IPS DF 19.7 (cell line): Measurements from ENCODE around the gene ZNF462.

ENCODE experiments used
- DNase-seq: peaks from one replicate; pipeline ENCODE4 v3.0.0-alpha.2; 2013; ENCODE audit warnings: low read depth, low spot score

The ZNF462 gene

DNA sequence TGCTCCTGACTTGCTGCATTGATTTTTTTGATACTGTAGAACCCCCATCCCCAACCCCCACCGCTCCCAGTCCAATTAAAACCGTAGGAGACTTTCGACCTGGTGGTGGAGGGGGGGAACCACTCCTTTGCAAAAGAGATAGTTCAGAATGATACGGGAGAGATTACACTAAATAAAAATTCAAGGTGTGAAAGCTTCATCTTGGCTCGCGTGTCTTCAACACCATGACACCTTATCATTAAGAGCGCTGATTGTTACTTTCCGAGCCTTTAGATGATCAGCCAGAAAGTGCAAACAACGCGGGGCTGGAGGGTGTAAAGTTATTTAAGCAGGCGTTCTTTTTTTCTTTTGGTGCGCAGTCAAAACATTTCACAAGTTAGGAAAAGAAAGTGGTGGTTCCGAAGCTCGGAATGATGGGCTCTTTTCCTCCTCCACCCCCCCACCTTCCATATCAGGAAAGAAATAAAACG is 1.3 kb upstream of the ZNF462 start:
- DNase-seq: no peak

DNA sequence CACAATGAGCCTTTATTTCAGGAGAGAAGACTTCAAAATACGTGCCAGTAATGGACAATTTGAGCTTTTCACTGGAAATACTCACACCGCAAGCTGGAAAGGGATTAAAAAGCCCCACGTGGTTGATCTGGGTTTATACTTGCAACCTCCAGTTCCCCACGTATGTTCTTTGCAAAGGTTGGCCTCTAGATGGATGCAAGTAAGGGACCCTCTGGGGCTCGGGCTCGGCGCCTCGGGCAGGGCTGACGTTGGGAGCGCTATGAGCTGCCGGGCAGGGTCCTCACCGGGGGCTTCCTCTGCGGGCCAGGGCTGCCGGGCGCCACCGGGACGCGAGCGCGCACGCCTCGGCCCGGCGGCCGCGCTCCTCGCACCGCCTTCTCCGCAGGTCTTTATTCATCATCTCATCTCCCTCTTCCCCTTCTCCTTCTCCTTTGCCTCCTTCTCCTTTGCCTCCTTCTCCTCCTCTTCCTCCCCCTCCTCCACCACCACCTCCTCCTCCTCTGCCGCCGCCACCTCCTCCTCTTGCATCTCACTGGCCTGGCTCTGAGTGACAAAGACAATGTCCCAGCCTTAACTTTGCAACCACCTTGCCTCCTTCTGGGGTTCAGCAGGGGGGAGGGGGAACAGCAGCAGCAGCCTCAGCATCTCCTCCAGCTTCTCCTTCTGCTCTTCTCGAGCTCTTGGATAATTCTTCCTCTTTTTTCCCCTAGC is 701 bp upstream of the ZNF462 start:
- DNase-seq: no peak

DNA sequence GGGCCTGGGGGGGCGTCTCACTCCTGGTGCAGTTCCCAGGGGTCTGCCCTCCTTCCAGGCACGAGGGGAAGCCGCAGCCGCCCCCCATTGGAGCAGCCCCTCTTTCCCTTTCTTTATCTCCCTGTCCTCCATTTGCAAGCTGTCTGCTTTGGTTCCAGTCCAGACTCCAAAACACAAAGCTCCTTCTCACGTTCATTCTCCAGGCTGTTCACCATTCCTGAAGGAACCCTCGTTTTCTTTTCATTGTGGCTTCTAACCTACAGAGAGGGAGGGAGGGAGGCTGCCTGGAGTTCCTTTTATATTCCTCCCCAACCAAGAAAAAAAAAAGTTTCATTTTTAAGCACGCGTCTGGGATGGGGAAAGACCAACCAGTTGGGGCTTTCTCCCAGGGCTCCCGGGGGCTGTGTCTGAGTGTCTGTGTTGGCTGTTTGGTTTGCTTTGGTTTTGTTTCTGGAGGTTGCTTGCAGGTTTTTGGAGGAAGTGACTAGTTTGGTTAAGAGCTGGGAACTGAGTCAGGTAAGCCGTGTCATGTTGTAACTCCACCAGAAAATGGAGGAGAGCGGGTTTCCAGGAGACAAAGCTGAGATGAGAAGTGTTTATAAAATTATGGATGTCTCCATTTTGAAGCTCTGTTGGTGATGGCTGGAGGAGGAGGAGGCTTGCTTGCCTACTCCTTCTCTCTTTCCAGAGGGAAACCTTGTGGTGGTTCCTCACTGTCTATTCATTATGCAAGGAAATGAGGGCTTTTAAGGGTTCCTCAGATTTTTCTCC is 1.6 kb downstream of the ZNF462 start:
- DNase-seq: no peak

DNA sequence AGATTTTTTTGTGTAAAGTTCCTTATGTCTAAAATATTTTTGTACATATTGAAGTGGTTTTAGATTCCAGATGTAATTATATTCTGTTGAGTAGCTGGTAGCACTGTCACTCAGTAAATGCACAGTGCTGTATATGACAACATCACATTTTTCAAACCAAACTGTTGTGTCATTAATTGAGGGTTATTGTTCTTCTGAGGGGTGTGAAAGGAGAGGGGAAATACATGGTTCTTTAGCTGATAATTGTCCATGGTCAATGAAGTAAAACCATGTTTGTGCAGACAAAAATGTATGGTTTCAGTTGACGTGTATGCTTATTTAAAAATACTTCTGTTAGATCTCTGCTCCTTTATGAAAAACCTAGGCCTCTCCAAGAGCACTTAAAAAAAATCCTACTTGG is 3.3 kb downstream of the ZNF462 start:
- DNase-seq: no peak

DNA sequence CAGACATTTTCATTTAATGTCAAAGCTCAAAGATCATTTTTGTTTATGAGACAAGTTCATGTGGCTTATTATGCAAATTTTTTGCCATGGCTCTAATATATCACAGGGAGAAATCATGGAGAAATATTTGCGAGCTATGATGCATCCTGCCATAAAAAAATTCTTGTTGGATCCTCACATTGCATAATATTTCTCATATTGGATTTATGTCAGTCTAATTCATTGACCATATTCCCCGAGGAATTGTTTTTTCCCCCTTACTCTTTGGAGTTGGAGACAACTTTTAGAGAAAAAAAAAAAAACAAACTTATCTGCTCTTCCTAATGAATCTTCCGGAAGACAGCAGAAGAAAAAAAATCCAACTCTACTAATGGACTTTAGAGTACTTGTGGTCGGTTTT is 4.3 kb downstream of the ZNF462 start:
- DNase-seq: no peak

DNA sequence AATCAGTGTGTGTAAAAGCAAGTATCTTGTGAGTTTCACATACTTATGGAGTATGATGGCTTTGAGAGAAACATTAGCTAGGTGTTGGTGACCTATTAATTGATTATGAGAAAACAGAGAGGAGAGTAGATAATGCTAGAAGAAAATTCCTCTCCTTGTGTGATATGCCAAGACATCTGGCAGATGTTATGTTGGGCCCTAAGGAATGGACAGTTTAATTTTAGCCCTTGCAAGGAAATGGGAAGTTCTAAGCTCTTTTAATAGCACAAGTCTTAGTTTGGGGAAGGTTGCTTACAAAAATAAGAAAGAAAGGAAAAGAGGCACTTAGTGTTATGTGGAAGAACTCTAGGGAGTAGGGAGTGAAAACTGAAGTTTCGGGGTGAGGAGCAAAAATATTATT is 5.1 kb downstream of the ZNF462 start:
- no peak for DNase-seq

DNA sequence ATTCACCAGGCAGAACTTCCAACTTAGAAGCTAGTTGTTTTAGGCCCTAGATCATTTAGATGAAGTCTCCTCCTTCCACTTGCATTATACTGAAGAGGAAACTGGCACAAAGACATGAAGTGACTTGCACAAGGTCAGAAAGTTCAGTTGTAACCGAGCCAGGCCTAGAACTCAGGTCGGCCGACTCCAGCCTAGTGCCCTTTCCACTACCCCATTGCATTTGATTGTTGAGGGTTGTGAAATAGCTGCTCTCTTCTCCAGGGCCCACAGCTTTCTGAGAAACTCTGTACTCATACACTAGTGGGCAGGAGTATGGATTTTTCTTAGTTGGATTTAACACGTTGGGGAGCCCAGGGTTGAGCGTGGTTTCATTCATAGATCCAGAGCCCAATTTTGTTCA is 5.6 kb downstream of the ZNF462 start:
- DNase-seq: no peak

DNA sequence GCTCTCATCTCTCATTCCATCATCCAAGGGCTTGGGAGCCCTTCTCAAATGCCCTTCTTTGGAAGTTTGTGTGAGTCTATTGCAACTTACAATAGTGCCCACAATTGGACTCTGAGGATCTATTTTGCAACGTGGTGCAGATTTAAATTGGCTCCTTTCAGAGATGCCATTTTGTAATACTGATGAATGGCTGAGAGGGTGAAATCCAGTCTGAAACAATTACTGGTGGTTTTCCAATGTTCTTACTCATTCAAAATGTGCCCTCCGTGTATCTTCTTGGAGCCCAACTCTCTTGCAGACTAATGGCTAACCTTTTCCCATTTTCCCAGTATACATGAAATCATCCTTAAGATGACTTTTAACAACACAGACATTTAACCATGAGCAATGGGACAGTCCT is 6.1 kb downstream of the ZNF462 start:
- no peak for DNase-seq

DNA sequence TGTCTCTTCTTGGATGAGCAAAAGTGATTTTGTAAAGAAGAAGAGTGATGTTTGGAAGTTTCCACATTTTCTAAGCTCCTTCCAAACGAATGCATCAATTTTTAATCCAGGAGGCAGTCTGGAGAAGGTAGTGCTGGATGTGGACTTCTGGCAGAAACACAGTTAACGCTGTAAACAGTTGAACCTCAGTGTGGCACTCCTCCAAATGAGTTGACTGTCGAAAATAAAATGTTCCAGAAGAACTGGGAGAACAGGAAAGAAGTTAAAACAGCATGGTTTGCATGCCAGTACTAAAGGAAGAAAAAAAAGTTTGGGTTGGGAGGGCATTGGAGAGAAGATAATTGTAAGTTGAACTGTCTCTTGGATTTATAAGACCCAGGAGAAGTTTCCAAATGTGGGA is 6.5 kb downstream of the ZNF462 start:
- DNase-seq: no peak

DNA sequence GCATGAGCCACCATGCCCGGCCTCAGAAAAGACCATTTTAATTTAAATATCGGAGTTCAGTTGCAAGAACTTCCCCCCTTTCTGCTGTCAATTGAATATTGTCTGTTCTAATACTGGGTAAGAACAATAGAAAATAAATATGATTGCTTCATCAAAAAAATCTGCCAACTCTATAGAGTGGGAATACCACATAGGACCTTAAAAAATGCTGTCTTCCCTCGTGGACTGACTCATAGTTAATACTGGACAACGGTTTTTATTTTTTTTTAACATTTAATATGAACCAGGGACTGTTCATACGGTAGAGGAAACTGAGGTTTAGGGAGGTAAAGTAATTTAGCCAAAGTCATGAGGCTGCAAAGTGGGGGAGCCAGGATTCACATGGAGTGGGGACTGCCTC is 9.7 kb downstream of the ZNF462 start:
- no peak for DNase-seq

DNA sequence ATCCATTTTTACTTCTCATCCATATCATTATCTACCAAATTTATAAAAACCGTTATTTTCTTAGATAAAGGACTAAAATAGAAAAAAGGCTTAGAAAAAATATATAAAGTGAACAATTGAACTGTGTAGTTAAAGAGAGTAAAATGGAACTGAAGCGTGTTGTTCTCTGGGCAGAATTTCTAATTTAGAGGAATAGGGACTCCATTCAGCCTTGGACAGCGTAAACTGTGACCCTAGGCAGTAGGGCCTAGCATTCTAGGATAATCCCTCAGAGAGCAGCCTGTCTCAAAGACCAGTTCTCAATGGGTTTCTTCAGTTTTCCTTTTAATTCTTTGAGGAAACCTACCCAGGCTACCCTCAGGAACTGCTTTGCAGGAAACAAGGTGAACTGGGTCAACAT is 11.1 kb downstream of the ZNF462 start:
- DNase-seq: no peak

DNA sequence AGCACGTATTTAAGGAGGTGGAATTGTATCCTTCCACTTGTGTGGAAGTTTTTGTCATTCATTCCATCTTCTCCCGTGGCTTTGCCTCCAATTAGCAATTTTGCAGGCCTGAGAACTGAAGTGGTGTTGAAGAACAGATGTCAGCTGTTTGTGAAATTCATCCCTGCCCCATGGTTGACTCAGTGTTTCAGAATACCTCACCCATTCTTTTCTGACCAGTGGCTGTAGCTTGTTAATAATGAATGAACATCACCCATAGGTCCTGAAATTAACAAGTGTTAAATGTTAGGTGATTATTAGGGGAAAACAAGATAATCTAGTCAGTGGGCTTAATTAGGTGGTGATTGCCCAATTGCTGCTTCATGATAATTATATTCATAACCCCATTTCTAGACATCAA is 11.7 kb downstream of the ZNF462 start:
- DNase-seq: no peak

DNA sequence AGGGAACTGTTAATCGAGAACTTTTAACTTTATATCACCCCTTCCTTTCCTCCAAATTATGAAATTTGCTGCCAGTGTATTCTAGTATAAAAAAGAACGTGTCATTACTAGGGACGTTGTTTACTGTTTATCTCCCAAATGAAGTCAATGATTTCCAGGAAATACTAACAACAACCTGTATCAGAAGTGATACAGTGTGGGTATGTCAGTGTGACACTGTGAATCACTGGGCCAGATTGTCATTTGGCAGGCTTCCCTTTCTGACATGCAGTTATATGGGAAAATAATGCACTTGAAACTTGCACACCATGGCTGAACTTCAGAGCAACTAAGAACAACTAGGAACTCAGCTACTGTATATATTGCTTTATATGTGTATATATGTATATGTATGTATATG is 12.6 kb downstream of the ZNF462 start:
- DNase-seq: no peak

DNA sequence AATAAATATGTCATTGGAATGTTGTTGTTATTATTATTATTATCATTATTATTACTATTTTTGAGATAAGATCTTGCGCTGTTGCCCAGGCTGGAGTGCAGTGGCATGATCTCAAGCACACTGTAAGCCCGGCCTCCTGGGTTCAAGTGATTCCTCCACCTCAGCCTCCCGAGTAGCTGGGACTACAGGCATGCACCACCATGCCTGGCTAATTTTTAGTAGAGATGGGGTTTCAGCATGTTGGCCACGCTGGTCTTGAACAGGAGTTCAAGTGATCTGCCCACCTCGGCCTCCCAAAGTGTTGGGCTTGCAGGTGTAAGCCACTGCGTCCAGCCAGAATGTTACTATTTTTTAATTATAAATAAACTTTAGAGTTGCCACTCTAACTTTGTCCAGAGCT is 14.4 kb downstream of the ZNF462 start:
- no peak for DNase-seq

DNA sequence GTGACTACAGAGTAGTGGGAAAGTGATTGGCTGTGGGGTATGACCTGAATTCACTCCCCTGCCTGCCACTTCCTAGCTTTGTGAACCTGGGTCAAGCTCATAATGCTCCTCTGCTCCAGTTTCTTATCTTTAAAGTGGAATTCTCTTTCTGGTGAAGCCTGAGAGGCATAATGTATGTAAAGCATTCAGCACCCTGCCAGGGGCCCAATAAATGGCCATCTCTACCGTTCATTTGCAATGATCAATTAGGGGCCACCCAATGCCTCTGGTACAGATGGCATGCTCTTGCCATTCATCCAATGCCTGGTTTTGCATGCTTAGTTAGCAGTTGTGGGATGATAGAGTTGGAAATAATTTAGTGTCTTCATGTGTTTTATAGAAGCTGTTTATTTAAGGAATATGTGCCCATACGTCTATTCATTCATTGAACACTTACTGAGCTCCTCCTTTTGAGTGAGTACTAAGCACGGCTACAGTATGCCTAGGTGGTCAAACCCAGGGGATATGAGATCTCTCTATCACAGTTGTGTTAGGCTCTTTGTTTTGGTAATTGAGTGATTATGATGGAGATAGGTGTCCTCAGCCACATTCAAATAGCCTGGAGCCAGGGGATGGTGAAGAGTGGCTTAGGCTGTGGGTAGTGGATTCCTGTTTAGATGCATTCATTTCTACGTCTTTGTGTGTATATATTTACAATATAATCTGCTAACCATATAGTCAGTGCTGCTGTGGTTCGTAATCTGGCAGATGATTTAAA is 15.3 kb downstream of the ZNF462 start:
- DNase-seq: no peak

DNA sequence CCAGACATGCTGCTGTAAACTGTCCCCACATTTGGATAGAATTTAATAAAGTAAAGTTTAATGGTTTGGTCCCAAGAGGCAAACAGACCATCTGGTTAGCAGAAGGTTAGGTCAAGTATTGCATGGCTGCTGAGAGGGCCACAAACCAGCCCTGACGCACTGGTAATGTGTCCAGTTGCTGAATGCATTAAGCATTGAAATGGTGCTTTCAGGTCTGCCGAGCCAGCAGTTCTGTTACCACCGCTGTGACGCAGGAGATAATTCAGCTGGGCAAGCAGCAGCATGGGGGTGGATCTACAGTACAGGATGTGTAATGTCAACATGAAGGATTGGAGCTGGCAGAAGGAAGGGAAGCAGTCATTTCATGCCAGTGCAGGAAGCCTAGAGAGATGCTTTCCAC is 16.0 kb downstream of the ZNF462 start:
- DNase-seq: no peak

DNA sequence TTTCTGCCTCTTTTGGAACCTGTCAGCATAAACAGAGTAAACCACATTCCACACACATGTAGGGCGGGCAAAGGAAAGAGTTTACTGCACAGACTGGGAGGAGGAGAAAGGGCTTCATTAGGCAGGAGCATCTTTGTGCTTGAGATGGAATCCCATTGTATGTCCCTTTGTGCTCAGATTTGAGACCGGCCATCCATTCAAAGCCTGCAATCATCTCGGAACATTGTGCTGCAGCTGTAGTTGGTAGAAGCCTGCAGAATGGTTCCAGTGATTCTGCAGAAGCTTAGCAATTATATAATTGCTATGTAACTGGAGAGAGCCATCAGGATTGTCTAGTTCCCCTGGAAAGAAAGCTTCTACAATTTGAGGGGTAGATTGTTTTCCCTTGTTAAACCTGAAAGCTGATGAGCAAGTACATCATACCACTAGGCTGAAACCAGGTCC is 16.5 kb downstream of the ZNF462 start:
- no peak for DNase-seq

DNA sequence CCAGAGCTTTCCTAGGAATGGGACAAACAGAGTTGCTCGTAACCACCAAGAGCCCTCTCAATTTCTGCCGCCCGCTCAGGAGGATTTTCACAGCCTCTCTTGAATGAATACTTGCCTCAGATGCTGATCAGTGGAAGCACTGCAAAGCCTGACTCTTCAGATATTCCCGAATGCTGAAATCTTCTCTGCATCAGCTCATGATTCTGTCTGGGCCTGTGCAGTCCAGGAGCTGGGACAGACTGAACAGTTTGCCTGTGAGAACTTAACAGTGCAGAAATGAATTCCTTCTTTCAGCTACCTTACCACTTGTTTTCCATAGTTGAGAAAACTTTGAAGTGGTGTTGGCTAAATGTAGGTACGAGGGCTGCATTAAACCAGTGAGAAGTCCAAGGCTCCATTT is 17.1 kb downstream of the ZNF462 start:
- no peak for DNase-seq

DNA sequence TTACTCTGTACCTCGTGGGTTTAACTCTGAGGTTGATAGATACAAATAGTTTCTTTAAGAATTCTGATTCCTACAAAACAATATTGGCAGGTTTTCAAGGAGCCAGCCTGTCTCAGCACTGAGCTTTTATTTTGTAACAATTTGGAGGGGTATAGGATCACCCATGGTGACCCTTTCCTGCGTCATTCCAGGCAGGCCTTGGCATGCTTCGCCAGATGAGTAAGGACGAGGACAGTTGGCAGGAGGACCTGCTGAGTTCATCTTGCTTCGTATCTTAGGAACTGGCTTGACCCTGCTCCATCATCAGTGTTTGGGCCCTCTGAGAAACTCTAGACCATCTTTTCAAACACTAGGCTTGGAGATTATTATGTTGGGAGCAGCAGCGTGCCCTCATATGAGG is 17.9 kb downstream of the ZNF462 start:
- no peak for DNase-seq

DNA sequence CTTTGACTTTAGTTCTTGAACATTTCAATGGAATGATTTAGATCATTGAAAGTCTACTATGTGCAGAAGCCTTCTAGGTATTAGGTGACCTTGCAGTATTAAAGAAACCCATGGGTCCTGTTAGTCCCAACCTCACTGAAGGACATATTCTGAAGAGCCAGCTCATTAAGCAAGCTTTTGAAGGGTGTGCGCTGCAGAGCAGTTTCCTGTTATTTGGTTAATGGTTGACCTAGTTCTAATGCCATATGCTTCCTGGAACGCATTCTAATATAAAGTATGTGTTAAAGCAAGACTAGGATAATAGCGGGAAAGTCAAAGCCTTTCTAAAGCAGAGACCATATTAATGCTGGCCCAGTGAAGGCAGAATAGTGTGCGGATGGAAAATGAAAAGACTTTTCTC is 20.1 kb downstream of the ZNF462 start:
- no peak for DNase-seq

DNA sequence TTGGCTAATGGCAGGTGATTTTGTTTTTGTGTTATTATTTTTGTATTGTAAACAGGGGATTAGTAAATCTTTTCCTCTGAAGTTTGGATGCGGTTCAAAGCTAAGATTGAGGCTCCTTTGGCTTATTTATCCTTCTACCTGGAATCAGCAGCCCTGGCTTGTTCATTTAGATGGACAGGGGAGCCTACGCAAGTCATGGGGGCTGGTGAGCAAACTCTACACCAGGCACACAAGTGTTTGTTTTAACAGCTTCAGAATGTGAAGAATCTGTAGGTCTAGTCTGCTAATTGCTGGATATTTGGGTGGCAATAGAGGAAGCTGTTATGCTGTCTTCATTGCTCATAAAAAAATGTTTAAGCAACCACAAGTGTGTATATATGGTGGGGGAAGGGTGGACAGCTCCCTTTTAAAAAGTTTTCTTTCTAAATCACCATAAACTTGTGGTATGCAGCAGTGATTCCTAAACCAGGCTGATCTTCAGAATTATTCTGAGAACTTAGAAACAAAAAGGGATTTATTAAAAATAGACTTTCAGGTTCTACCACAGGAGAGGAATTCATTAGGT is 20.7 kb downstream of the ZNF462 start:
- DNase-seq: no peak

DNA sequence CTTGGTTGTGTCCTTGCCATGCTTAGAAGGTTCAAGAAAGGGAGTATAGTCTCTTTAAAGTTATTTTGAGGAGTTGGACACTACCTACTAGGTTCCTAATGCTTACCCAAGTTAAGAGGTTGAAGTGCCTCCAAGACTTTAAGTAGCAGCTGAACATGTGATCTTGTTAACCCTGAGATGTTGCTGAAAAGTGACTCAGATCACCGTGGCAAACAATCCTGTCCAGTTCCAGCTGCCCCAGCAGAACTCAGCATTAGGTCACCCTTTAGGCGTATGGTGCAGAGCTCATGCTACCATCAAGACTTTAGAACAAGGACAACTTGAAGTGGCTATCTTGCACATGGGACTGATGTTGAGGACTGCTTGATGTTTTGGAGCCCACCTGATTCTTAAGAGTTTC is 22.5 kb downstream of the ZNF462 start:
- DNase-seq: no peak
